Hepatocyte (in vitro differentiated cells): ENCODE data around the gene SPIRE1.

Source experiments
- CTCF ChIP-seq: fragments of 200-600 bp; sonication (generic); IDR thresholded peaks from 2 replicates; pipeline ENCODE4 v1.5.1; 2016; ENCODE audit warnings: antibody characterized with exemption, mild to moderate bottlenecking; ENCODE audit not compliant: poor library complexity
- EZH2 ChIP-seq: fragments of 200-600 bp; sonication (generic); IDR thresholded peaks from 2 replicates; pipeline ENCODE4 v1.6.1; 2016; ENCODE audit warnings: antibody characterized with exemption, mild to moderate bottlenecking, borderline replicate concordance

- TF ChIP-seq CTCF, result no peak
- TF ChIP-seq EZH2, result no peak
Observed at GRCh38 chr18:12702221-12703095, 44.6 kb upstream of the SPIRE1 start, which contains the start of the genes CEP76 and PSMG2.
